Measurements from ENCODE around the gene TTC14. TPM values are rescaled to one million over a fixed set of nuclear protein-coding genes. Genes with fewer than 3 reads are reported as not detected.

The TTC14 gene
- total RNA-seq, 1 experiment from 2014 or later = 31.5 TPM

DNA sequence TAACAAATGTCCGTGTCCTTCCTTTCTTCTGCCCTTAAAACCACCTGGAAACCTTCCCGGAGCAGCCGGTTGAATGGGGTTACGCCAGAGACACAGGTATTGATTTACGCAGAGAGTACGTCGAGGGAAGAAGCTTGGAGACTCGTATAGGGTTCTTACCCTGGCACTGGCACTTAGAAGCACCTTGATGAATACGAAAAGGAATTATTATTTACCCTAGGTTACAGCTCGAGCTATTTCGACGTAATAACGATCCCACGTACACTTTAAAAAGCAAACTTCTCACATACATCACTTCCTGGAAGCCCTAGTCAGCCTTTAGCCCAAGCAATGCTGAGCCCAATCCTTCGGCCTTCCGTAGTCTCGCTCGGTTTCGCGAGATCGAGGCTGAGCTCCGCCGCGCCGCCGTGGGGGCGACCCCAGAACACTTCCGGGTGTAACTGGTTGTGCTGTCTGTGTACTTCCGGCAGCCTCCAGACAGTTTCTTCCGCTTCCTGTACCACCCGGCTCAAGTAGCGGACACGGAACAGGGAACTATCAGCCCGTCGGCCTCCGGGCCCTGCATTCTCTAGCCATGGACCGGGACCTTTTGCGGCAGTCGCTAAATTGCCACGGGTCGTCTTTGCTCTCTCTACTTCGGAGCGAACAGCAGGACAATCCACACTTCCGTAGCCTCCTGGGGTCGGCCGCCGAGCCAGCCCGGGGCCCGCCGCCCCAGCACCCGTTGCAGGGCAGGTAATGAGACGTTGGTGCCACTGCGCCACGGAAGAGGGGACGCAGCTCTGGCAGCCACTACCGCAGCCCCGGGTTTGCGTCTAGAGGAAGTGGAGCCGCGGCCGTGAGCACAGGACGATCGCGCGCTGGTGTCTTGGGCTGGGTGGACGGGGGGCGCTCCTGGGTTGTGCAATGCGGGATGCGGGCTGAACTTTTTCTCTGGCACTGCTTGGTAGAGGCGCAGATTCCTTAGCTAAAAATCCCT is at the start of gene TTC14 (continued):
- TF ChIP-seq, protein P1, sequence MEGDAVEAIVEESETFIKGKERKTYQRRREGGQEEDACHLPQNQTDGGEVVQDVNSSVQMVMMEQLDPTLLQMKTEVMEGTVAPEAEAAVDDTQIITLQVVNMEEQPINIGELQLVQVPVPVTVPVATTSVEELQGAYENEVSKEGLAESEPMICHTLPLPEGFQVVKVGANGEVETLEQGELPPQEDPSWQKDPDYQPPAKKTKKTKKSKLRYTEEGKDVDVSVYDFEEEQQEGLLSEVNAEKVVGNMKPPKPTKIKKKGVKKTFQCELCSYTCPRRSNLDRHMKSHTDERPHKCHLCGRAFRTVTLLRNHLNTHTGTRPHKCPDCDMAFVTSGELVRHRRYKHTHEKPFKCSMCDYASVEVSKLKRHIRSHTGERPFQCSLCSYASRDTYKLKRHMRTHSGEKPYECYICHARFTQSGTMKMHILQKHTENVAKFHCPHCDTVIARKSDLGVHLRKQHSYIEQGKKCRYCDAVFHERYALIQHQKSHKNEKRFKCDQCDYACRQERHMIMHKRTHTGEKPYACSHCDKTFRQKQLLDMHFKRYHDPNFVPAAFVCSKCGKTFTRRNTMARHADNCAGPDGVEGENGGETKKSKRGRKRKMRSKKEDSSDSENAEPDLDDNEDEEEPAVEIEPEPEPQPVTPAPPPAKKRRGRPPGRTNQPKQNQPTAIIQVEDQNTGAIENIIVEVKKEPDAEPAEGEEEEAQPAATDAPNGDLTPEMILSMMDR (IDR thresholded peaks at IDR 0.05 in 2 of 3, conservative IDR thresholded peaks at IDR 0.05 in 1 of 3; ENCODE audit: borderline replicate concordance in 1 of 3, insufficient read depth in 1 of 3, low read depth in 2 of 3, low read length in 2 of 3) = no peak
- TF ChIP-seq TCF7L2 (IDR thresholded peaks at IDR 0.05; ENCODE audit: borderline replicate concordance, extremely low read depth, insufficient read depth, insufficient read length) = peak; percentile 20
- TF ChIP-seq, protein P2, sequence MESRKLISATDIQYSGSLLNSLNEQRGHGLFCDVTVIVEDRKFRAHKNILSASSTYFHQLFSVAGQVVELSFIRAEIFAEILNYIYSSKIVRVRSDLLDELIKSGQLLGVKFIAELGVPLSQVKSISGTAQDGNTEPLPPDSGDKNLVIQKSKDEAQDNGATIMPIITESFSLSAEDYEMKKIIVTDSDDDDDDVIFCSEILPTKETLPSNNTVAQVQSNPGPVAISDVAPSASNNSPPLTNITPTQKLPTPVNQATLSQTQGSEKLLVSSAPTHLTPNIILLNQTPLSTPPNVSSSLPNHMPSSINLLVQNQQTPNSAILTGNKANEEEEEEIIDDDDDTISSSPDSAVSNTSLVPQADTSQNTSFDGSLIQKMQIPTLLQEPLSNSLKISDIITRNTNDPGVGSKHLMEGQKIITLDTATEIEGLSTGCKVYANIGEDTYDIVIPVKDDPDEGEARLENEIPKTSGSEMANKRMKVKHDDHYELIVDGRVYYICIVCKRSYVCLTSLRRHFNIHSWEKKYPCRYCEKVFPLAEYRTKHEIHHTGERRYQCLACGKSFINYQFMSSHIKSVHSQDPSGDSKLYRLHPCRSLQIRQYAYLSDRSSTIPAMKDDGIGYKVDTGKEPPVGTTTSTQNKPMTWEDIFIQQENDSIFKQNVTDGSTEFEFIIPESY (IDR thresholded peaks at IDR 0.05; ENCODE audit: extremely low read depth, insufficient replicate concordance, low read length) = peak; percentile 99
- TF ChIP-seq ZNF274 (IDR thresholded peaks at IDR 0.05; ENCODE audit: low read depth, low read length) = no peak

DNA sequence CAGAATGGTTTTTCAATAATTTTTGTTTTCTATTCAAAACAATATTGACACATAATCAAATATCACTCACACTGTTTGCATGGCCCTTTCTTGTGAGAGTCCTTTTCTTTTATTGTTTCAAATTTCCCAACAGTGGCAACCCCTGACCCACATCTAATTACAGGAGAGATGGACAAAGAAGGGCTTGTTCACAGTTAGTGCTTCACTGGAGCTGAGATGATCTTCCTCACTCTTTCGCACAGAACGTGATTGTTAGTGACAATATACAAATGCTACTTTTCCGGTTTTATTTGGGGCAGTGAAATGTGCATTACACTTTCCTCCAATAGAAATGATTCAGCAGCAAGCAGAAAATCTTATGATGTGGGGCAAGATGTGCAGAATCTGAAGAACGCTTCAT is 38.6 kb upstream of the TTC14 start:
- Histone ChIP-seq H3K27ac (ENCODE audit: low read depth, low read length) (no peak overlapping the region), H3K9ac (ENCODE audit: low read length) (no peak overlapping the region), H3K4me3 (replicated peaks in 1 of 2; ENCODE audit: low read depth in 1 of 2, low read length in 2 of 2) (no peak overlapping the region), H3K9me3 (ENCODE audit: control insufficient read depth in 1 of 2, insufficient read depth in 1 of 2, low read depth in 1 of 2, low read length in 2 of 2) (no peaks in the 10 kb centered on the region), H3K4me2 (ENCODE audit: low read length) (no peak overlapping the region), H4K20me1 (ENCODE audit: insufficient read depth) (no peaks in the 10 kb centered on the region), H3K36me3 (ENCODE audit: control insufficient read depth in 1 of 2, insufficient read depth in 2 of 2, low read length in 2 of 2) (no peaks in the 10 kb centered on the region), H2AFZ (ENCODE audit: low read depth, low read length, poor library complexity, severe bottlenecking) (no peak overlapping the region), H3K79me2 (ENCODE audit: insufficient read depth, low read length) (no peaks in the 10 kb centered on the region), H3K27me3 (ENCODE audit: insufficient read depth, low read length) (no peaks in the 10 kb centered on the region; the same call in 1 of the 2 replicates), H3K4me1 (ENCODE audit: control insufficient read depth in 1 of 2, insufficient read depth in 2 of 2, low read length in 2 of 2) (no peaks in the 10 kb centered on the region), H3K9me2 (ENCODE audit: insufficient read depth) (no peaks in the 10 kb centered on the region)
- no TSS peak for BruUV-seq (replicated peaks)
- POLR2A ChIA-PET = no interaction called here
- TF ChIP-seq ZFX (IDR thresholded peaks at IDR 0.05) = no peak
- no peak for TF ChIP-seq CEBPB (IDR thresholded peaks at IDR 0.05; ENCODE audit: low read depth)
- RAD21 ChIA-PET (ENCODE audit: low non-redundant PET in 1 of 2, low total read pairs in 2 of 2, uncharacterized antibody in 2 of 2, unreplicated experiment in 2 of 2) = no interaction called here
- DNase-seq (ENCODE audit: low read depth, low spot score) = no peak
- intact Hi-C loops (cut with micrococcal nuclease) = no loop called here
- CTCF ChIA-PET = no interaction called here
- ATAC-seq = no peak
